IMR-90 (cell line): ENCODE measurements around the gene ARMCX1. TPM values are rescaled to one million over a fixed set of nuclear protein-coding genes. Genes with fewer than 3 reads are reported as not detected.

Experiments
- ATAC-seq: fragments of 200-7000 bp; cut with Tn5 transposase; 2 replicates; pipeline ENCODE4 v1.9.1; 2020; ENCODE audit warnings: low read depth, mild to moderate bottlenecking, moderate library complexity
- BruUV-seq: library from RNA; stranded (reverse); fragments of 400-500 nt; replicated peaks from 2 replicates; lab custom pipeline; 2021; lab: Mats Ljungman, UMichigan
- CTCF ChIA-PET: fragments of 300-600 bp; formaldehyde crosslinking; extraction: SDS; loops from one replicate; lab custom pipeline; 2021; ENCODE audit warnings: antibody characterized with exemption; lab: Yijun Ruan, JAX
- POLR2A ChIA-PET: fragments of 300-600 bp; sonication (Branson Sonifier 250); formaldehyde crosslinking; loops from one replicate; lab custom pipeline; 2022; ENCODE audit warnings: antibody characterized with exemption; ENCODE audit not compliant: unreplicated experiment; lab: Charles Lee
- DNase-seq: peaks from one replicate; pipeline ENCODE4 v3.0.0; 2013
- H2AFZ ChIP-seq: replicated peaks from 2 replicates; pipeline ENCODE3; 2013; ENCODE audit warnings: low read length, mild to moderate bottlenecking; ENCODE audit not compliant: poor library complexity
- H2AK5ac ChIP-seq: 2 replicates; pipeline ENCODE4 v1.6.1; 2013; ENCODE audit warnings: low read depth, low read length, inconsistent platforms
- H2AK9ac ChIP-seq: replicated peaks from 2 replicates; pipeline ENCODE3; 2013; ENCODE audit warnings: mild to moderate bottlenecking, low read depth, low read length, moderate library complexity; ENCODE audit not compliant: poor library complexity
- H2BK120ac ChIP-seq: 2 replicates; pipeline ENCODE4 v1.6.1; 2013; ENCODE audit warnings: low read depth, low read length, inconsistent platforms
- H2BK15ac ChIP-seq: 3 replicates; pipeline ENCODE4 v1.6.1; 2013; ENCODE audit warnings: low read depth, low read length, inconsistent platforms
- H2BK20ac ChIP-seq: 2 replicates; pipeline ENCODE4 v1.6.1; 2013; ENCODE audit warnings: low read depth, mild to moderate bottlenecking, inconsistent platforms, low read length, moderate library complexity
- H2BK5ac ChIP-seq: 2 replicates; pipeline ENCODE4 v1.6.1; 2013; ENCODE audit warnings: mild to moderate bottlenecking, low read depth, low read length, inconsistent platforms; ENCODE audit not compliant: poor library complexity, severe bottlenecking
- H3K14ac ChIP-seq: replicated peaks from 2 replicates; pipeline ENCODE4 v1.6.1; 2013; ENCODE audit warnings: low read depth, low read length, inconsistent platforms
- H3K18ac ChIP-seq: 2 replicates; pipeline ENCODE4 v1.6.1; 2013; ENCODE audit warnings: low read depth, low read length, control low read depth
- H3K23ac ChIP-seq: 2 replicates; pipeline ENCODE4 v1.6.1; 2013; ENCODE audit warnings: low read depth, low read length, inconsistent platforms
- H3K27ac ChIP-seq: 2 replicates; pipeline ENCODE4 v1.5.1; 2013; ENCODE audit warnings: mild to moderate bottlenecking, control low read depth, low read length; ENCODE audit not compliant: insufficient read depth
- H3K27me3 ChIP-seq: 2 replicates; pipeline ENCODE4 v1.6.1; 2013; ENCODE audit warnings: low read length; ENCODE audit not compliant: control insufficient read depth, insufficient read depth
- H3K36me3 ChIP-seq: 2 replicates; pipeline ENCODE4 v1.6.1; 2013; ENCODE audit warnings: low read length, mixed read lengths; ENCODE audit not compliant: control insufficient read depth, insufficient read depth
- H3K4ac ChIP-seq: 2 replicates; pipeline ENCODE4 v1.6.1; 2013; ENCODE audit warnings: low read depth, low read length, inconsistent platforms
- H3K4me1 ChIP-seq: 2 replicates; pipeline ENCODE4 v1.6.1; 2013; ENCODE audit warnings: low read length, mixed read lengths; ENCODE audit not compliant: control insufficient read depth, insufficient read depth
- H3K4me2 ChIP-seq: 2 replicates; pipeline ENCODE4 v1.6.1; 2013; ENCODE audit warnings: low read depth, mild to moderate bottlenecking, control low read depth, low read length, moderate library complexity
- H3K4me3 ChIP-seq: 2 replicates; pipeline ENCODE4 v1.5.1; 2013; ENCODE audit warnings: low read depth, mild to moderate bottlenecking, control low read depth, low read length, moderate library complexity; ENCODE audit not compliant: insufficient read depth
- H3K56ac ChIP-seq: 2 replicates; pipeline ENCODE4 v1.6.1; 2013; ENCODE audit warnings: low read length, inconsistent platforms; ENCODE audit not compliant: insufficient read depth; ENCODE audit errors: extremely low read depth
- H3K79me1 ChIP-seq, 2 experiments: 2 replicates each; pipeline ENCODE4 v1.6.1; 2013; ENCODE audit warnings: low read length in 2 of 2, inconsistent platforms in 1 of 2, low read depth in 1 of 2
- H3K9ac ChIP-seq: 2 replicates; pipeline ENCODE4 v1.6.1; 2013; ENCODE audit warnings: low read depth, low read length, control low read depth
- H3K9me1 ChIP-seq: 2 replicates; pipeline ENCODE4 v1.6.1; 2013; ENCODE audit warnings: low read length, inconsistent platforms; ENCODE audit not compliant: insufficient read depth
- H3K9me3 ChIP-seq: 2 replicates; pipeline ENCODE4 v1.6.1; 2013; ENCODE audit warnings: low read length; ENCODE audit not compliant: control insufficient read depth, insufficient read depth
- H4K20me1 ChIP-seq: 2 replicates; pipeline ENCODE4 v1.6.1; 2013; ENCODE audit warnings: low read length, inconsistent platforms; ENCODE audit not compliant: insufficient read depth
- H4K5ac ChIP-seq: 2 replicates; pipeline ENCODE4 v1.6.1; 2013; ENCODE audit warnings: mild to moderate bottlenecking, low read depth, low read length, control low read depth
- H4K8ac ChIP-seq, 2 experiments: 2 replicates each; pipeline ENCODE4 v1.6.1; 2013; ENCODE audit warnings: low read depth in 2 of 2, low read length in 2 of 2, control low read depth in 1 of 2, inconsistent platforms in 1 of 2
- H4K91ac ChIP-seq: 2 replicates; pipeline ENCODE4 v1.6.1; 2013; ENCODE audit warnings: low read depth, low read length, inconsistent platforms; ENCODE audit not compliant: insufficient read depth
- CEBPB ChIP-seq: IDR thresholded peaks from 2 replicates; pipeline ENCODE4 v1.6.1; 2012; ENCODE audit warnings: low read depth, low read length, improper control_type of control experiment
- SMC3 ChIP-seq: fragments of 150-350 bp; IDR thresholded peaks from 2 replicates; pipeline ENCODE4 v1.6.1; 2016; ENCODE audit warnings: low read depth, mild to moderate bottlenecking, antibody characterized with exemption, low read length, moderate library complexity
- WGBS, 2 experiments: methylation state at CpG; one replicate each; pipeline versions ENCODE4 v1.1.5 to v1.1.7; 2013; ENCODE audit warnings: missing lambda C conversion rate in 2 of 2; ENCODE audit not compliant: insufficient read length in 1 of 2; ENCODE audit errors: extremely low coverage in 2 of 2; 5-methylcytosine and 5-hydroxymethylcytosine counted together
- dilution Hi-C: fragments of 300-500 bp; cut with HindIII; formaldehyde crosslinking; loops from one replicate; pipeline ENCODE4 v1.14.3; 2018; ENCODE audit warnings: low sequenced_read_pairs; ENCODE audit not compliant: unreplicated experiment
- in situ Hi-C: fragments of 300-500 bp; cut with MboI; formaldehyde crosslinking; loops from 3 replicates; pipeline ENCODE4 v1.14.3; 2019; ENCODE audit warnings: low sequenced_read_pairs, inconsistent platforms, mixed read lengths
- intact Hi-C: fragments of 100-400 bp; cut with micrococcal nuclease; formaldehyde crosslinking; loops from 2 replicates; pipeline ENCODE4 v1.10.0; 2022
- polyA plus RNA-seq, 3 experiments: library from polyadenylated mRNA; depleted of rRNA; stranded (reverse); fragments of >200 nt; gene quantifications; 2 replicates each; pipeline ENCODE4 v1.2.3, GENCODE V29; 2012; ENCODE audit warnings: low replicate concordance in 1 of 3
- total RNA-seq: library from RNA; depleted of rRNA; stranded (reverse); fragments of >200 nt; gene quantifications from 2 replicates; pipeline ENCODE4 v1.2.3, GENCODE V29; 2012; rRNA removed

ARMCX1 gene
- total and polyA plus RNA-seq, 2 of the 4 experiments (the other 2 are of a cell fraction): 14.2 to 22.9 TPM

GRCh38 chrX:101602077-101602476 is 51.7 kb downstream of the ARMCX1 start:
- Histone ChIP-seq H2BK5ac (no peak overlapping the region), H3K9me3 (no peaks in the 10 kb centered on the region), H2AFZ (no peak overlapping the region), H3K4me2 (no peak overlapping the region), H3K56ac (no peak overlapping the region), H2AK5ac (no peak overlapping the region), H3K36me3 (no peaks in the 10 kb centered on the region), H3K4me3 (no peak overlapping the region), H3K27ac (no peak overlapping the region), H4K91ac (no peak overlapping the region), H4K8ac (no peak overlapping the region), H4K20me1 (no peaks in the 10 kb centered on the region), H3K79me1 (no peaks in the 10 kb centered on the region), H3K9ac (no peak overlapping the region), H2BK20ac (no peak overlapping the region), H2BK120ac (no peak overlapping the region), H3K14ac (no peak overlapping the region), H3K27me3 (peaks cover 5% of the 10 kb centered on the region), H3K23ac (no peak overlapping the region), H3K4me1 (no peaks in the 10 kb centered on the region), H3K18ac (no peak overlapping the region), H4K5ac (no peak overlapping the region), H2BK15ac (no peak overlapping the region), H2AK9ac (no peak overlapping the region), H3K4ac (no peak overlapping the region), H3K9me1 (no peaks in the 10 kb centered on the region)
- CTCF ChIA-PET: no interaction called here
- no CpG with 5 or more reads among the region's 7 CpGs for WGBS, 2 experiments
- ATAC-seq (peak; percentile 56), DNase-seq (peak; percentile 62)
- POLR2A ChIA-PET: no interaction called here
- BruUV-seq: no TSS peak
- TF ChIP-seq SMC3 (no peak), CEBPB (peak; percentile 50; the same call in 1 of the 2 replicates)
- intact Hi-C loops (no loop called here), in situ Hi-C loops (no loop called here), dilution Hi-C loops (no loop called here)

Other genes with a start within 250 kb of the ARMCX1 start
- gene TIMM8A, start 201.8 kb upstream of the ARMCX1 start, total RNA-seq: 2.2 and 3.1 TPM in 2 replicates
- gene TIMM8A, start 201.8 kb upstream of the ARMCX1 start, polyA plus RNA-seq (2012; rRNA removed): 10.3 and 11.6 TPM in 2 replicates
- gene BTK, start 164.4 kb upstream of the ARMCX1 start, total RNA-seq: not detected in 2 replicates
- not detected in 2 replicates for gene BTK, start 164.4 kb upstream of the ARMCX1 start, polyA plus RNA-seq (2012; rRNA removed)
- 677 and 1,679 TPM in 2 replicates for gene RPL36A, start 159.5 kb upstream of the ARMCX1 start, total RNA-seq
- gene RPL36A, start 159.5 kb upstream of the ARMCX1 start, polyA plus RNA-seq (2012; rRNA removed): 1,999 and 2,412 TPM in 2 replicates
- gene GLA, start 142.6 kb upstream of the ARMCX1 start, total RNA-seq: 37.2 and 38.7 TPM in 2 replicates
- gene GLA, start 142.6 kb upstream of the ARMCX1 start, polyA plus RNA-seq (2012; rRNA removed): 26.4 and 27.9 TPM in 2 replicates
- 54.3 and 95.3 TPM in 2 replicates for gene HNRNPH2, start 142.3 kb upstream of the ARMCX1 start, total RNA-seq
- 31.4 and 42.8 TPM in 2 replicates for gene HNRNPH2, start 142.3 kb upstream of the ARMCX1 start, polyA plus RNA-seq (2012; rRNA removed)
- gene ARMCX4, start 65.1 kb upstream of the ARMCX1 start, total RNA-seq: 2.3 and 3.1 TPM in 2 replicates
- 3.3 and 4.2 TPM in 2 replicates for gene ARMCX4, start 65.1 kb upstream of the ARMCX1 start, polyA plus RNA-seq (2012; rRNA removed)
- 26.7 and 29.0 TPM in 2 replicates for gene ARMCX6, start 67.5 kb downstream of the ARMCX1 start, total RNA-seq
- 77.4 and 81.3 TPM in 2 replicates for gene ARMCX6, start 67.5 kb downstream of the ARMCX1 start, polyA plus RNA-seq (2012; rRNA removed)
- 42.1 and 64.2 TPM in 2 replicates for gene ARMCX3, start 72.6 kb downstream of the ARMCX1 start, total RNA-seq
- gene ARMCX3, start 72.6 kb downstream of the ARMCX1 start, polyA plus RNA-seq (2012; rRNA removed): 35.3 and 48.5 TPM in 2 replicates
- 98.9 and 109 TPM in 2 replicates for gene ARMCX2, start 109.3 kb downstream of the ARMCX1 start, total RNA-seq
- gene ARMCX2, start 109.3 kb downstream of the ARMCX1 start, polyA plus RNA-seq (2012; rRNA removed): 47.4 and 63.6 TPM in 2 replicates